ENCODE measurements around the gene FOXO6.

Gene FOXO6

GRCh38 chr1:41364442-41365319, 3.4 kb downstream of the FOXO6 start:
- H3K36me3 Mint-ChIP-seq (ENCODE audit: low read depth), result no peaks in the 10 kb centered on the region
- H3K27ac Mint-ChIP-seq, result no peak overlapping the region
- peaks cover 60% of the 10 kb centered on the region for H3K27me3 Mint-ChIP-seq (ENCODE audit: low read depth)
- H3K4me1 Mint-ChIP-seq (ENCODE audit: low read depth), result no peaks in the 10 kb centered on the region
- no peak overlapping the region for H3K4me3 Mint-ChIP-seq
- no peaks in the 10 kb centered on the region for H3K9me3 Mint-ChIP-seq

GRCh38 chr1:41365320-41365633, 4.0 kb downstream of the FOXO6 start:
- H3K4me3 Mint-ChIP-seq, result peak overlapping the region; percentile 2
- no peaks in the 10 kb centered on the region for H3K4me1 Mint-ChIP-seq (ENCODE audit: low read depth)
- no peaks in the 10 kb centered on the region for H3K9me3 Mint-ChIP-seq
- peaks cover 60% of the 10 kb centered on the region for H3K27me3 Mint-ChIP-seq (ENCODE audit: low read depth)
- H3K27ac Mint-ChIP-seq, result no peak overlapping the region
- H3K36me3 Mint-ChIP-seq (ENCODE audit: low read depth), result no peaks in the 10 kb centered on the region

DNA sequence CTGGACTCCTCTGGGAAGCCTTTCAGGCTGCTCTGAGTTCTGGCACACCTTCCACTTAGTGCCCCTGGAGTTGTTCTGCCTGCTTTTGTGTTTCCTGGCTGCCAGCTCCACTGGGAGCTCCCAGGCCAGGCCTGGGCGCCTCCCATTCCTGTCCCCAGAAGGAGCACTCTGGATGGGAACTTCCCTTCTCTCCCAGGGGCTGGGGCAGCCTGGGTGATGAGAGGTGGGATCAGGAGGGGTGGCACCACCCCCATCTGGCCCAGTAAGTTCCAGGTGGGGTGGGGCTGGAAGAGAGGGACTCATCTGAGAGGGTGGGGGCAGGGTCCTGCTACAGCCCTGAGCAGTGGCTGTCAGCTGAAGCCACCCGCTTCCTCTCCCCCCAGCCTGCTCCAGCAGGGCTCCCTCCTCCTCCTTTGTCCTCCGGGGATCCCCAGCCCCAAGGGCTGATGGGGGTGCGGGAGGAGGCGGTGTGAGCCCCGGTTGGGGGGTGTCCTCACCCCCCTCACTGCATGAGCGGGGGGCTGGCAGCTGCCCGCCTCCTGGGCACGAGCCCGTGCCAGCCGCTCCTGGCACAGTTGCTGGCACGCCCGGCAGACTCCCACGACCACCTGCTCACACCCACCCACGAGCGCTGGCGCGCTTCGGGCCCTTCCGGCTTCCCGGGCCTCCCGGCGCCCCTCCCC, 4.7 kb downstream of the FOXO6 start:
- Mint-ChIP-seq H3K27ac (no peak overlapping the region), H3K36me3 (ENCODE audit: low read depth) (no peaks in the 10 kb centered on the region), H3K9me3 (no peaks in the 10 kb centered on the region), H3K4me3 (no peak overlapping the region), H3K4me1 (ENCODE audit: low read depth) (no peaks in the 10 kb centered on the region), H3K27me3 (ENCODE audit: low read depth) (peaks cover 63% of the 10 kb centered on the region)

DNA sequence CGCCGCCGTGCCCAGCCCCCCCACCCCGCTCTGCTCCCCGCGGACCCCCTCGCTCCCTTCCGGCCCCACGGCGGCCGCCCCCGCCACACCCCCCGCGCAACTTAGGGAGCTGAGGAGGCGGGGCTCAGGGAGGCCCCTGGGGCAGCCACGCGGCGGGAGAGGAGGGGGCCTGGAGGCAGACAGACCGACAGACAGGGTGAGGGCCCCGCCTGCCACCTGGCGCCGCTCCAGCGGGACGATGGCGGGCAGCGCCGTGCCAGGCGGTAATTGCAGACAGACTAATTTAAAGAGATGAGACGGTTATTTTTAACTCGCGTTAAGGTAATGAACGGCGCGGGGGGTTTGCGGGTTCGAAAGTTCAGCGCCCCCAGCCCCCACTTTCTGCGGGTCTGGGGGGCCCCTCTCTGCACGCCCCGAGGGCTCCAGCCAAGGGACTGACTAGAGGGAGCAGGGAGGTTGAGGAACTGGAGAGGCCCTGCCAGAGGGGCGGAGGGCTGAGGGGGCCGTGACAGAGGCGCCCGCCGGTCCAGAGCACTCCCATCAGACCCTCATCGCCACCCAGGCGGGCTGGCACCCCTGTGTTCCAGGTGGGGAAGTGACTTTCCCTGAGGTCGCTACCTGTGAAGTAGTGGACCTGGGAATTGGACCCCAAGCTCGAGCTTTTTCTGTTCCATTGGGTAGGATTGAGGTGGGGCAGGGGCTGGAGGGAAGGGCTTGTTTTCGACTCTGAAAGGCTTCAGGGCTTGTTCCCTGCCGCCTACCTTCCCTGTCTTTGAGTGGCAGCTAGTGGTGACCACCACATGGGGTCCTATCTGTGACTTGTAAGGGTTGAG, 5.4 kb downstream of the FOXO6 start:
- Mint-ChIP-seq H3K36me3 (ENCODE audit: low read depth) (no peaks in the 10 kb centered on the region), H3K4me3 (no peak overlapping the region), H3K27me3 (ENCODE audit: low read depth) (peaks cover 64% of the 10 kb centered on the region), H3K4me1 (ENCODE audit: low read depth) (no peaks in the 10 kb centered on the region), H3K27ac (no peak overlapping the region), H3K9me3 (no peaks in the 10 kb centered on the region)

DNA sequence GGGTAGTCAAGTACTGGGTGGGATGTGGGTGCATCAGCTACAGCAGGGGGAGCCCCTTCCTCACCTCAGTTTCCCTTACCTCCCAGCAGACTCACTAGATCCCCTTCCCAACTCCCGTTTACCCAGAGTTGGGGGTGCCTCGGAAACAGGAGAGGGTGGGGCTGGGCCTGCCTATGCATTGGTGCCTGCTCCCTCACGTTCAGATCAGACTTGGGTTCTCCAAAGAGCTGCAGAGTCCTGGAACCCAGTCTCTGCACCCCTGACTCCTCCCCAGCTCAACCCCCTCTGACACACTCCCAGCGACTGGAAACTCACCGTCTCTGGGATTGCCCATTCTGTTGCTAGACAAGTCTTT, 6.0 kb downstream of the FOXO6 start:
- no peak overlapping the region for H3K27ac Mint-ChIP-seq
- no peaks in the 10 kb centered on the region for H3K9me3 Mint-ChIP-seq
- peaks cover 64% of the 10 kb centered on the region for H3K27me3 Mint-ChIP-seq (ENCODE audit: low read depth)
- no peaks in the 10 kb centered on the region for H3K4me1 Mint-ChIP-seq (ENCODE audit: low read depth)
- peak overlapping the region; percentile 35 for H3K4me3 Mint-ChIP-seq
- no peaks in the 10 kb centered on the region for H3K36me3 Mint-ChIP-seq (ENCODE audit: low read depth)

DNA sequence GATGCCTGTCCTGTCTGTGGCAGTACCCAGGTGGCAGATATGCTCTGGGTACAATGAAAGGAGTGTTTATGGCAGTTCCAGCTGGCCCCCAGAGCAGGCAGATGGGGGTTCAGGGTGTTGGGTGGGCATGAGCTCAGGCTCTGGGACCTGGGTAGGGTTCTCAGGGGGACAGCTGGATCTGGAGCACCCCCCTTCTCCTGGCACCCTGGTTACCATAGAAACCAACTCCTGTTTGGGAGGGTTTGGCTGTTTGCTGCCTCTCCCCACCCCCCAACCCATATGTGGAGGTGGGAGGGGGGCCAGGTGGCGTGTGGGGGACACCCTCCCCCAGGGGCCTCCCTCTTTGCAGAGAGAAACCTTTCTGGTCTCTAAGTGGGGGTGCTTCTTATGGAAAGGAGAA, 7.1 kb downstream of the FOXO6 start:
- Mint-ChIP-seq H3K4me3 (no peak overlapping the region), H3K27ac (no peak overlapping the region), H3K4me1 (ENCODE audit: low read depth) (no peaks in the 10 kb centered on the region), H3K9me3 (no peaks in the 10 kb centered on the region), H3K36me3 (ENCODE audit: low read depth) (no peaks in the 10 kb centered on the region), H3K27me3 (ENCODE audit: low read depth) (peaks cover 59% of the 10 kb centered on the region)

GRCh38 chr1:41368801-41369200, 7.6 kb downstream of the FOXO6 start:
- H3K36me3 Mint-ChIP-seq (ENCODE audit: low read depth), result no peaks in the 10 kb centered on the region
- no peaks in the 10 kb centered on the region for H3K4me1 Mint-ChIP-seq (ENCODE audit: low read depth)
- no peaks in the 10 kb centered on the region for H3K9me3 Mint-ChIP-seq
- H3K27ac Mint-ChIP-seq, result no peak overlapping the region
- no peak overlapping the region for H3K4me3 Mint-ChIP-seq
- peaks cover 54% of the 10 kb centered on the region for H3K27me3 Mint-ChIP-seq (ENCODE audit: low read depth)

GRCh38 chr1:41369531-41369930, 8.3 kb downstream of the FOXO6 start:
- Mint-ChIP-seq H3K4me1 (ENCODE audit: low read depth) (no peaks in the 10 kb centered on the region), H3K9me3 (no peaks in the 10 kb centered on the region), H3K36me3 (ENCODE audit: low read depth) (no peaks in the 10 kb centered on the region), H3K27me3 (ENCODE audit: low read depth) (peaks cover 50% of the 10 kb centered on the region), H3K4me3 (no peak overlapping the region), H3K27ac (no peak overlapping the region)

DNA sequence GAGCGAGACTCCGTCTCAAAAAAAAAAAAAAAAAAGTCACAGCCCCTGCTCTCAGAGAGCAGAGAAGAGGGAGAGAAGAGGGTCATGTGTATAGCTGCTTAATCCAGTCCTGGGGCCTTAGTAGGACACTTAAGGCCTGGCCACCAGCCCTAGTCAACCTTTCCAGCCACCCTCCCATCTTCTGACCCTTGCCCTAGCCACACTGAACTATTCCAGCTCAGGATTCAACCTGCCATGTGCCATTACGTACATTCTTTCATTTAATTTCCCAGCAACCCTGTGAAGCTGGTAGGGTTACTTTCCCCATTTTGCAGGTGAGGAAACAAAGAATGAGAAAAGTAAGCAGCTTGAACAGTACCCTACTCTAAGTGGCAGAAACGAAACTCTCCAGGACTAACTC, 9.0 kb downstream of the FOXO6 start:
- H3K4me1 Mint-ChIP-seq (ENCODE audit: low read depth), result no peaks in the 10 kb centered on the region
- no peak overlapping the region for H3K4me3 Mint-ChIP-seq
- H3K27ac Mint-ChIP-seq, result no peak overlapping the region
- H3K27me3 Mint-ChIP-seq (ENCODE audit: low read depth), result peaks cover 43% of the 10 kb centered on the region
- H3K9me3 Mint-ChIP-seq, result no peaks in the 10 kb centered on the region
- no peaks in the 10 kb centered on the region for H3K36me3 Mint-ChIP-seq (ENCODE audit: low read depth)

DNA sequence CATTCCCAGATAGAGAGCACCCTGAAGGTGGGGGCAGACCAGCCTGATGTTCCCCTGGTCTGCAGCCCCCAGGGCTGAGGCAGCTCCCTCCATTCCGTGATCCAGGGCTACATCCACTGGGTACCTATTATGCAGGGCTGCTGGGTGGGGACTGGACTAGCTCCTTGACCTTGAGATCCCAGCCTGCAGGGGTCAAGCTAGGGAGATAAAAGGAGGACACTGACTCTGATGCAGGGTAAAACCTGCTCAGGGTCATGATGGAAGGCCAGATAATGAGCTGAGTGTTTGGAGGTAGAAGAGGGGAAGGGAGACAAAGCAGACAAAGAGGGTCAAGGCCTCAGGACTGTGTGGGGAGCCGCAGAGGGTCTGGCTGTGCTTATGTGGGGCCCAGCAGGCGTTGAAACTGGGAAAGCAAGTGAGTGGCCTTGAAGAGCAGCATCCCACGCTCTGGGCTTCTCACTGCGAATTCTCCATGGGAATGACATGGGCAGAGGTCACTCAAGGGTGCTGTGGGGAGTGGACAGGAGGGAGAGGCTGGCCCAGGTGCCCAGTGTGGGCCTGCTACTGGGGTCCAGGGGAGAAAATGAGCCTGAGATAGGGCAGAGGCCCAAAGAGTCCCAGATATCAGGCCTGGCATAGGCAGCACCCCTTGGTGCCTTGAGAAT, 9.7 kb downstream of the FOXO6 start:
- peaks cover 42% of the 10 kb centered on the region for H3K27me3 Mint-ChIP-seq (ENCODE audit: low read depth)
- no peaks in the 10 kb centered on the region for H3K4me1 Mint-ChIP-seq (ENCODE audit: low read depth)
- no peak overlapping the region for H3K4me3 Mint-ChIP-seq
- H3K9me3 Mint-ChIP-seq, result no peaks in the 10 kb centered on the region
- H3K27ac Mint-ChIP-seq, result no peak overlapping the region
- H3K36me3 Mint-ChIP-seq (ENCODE audit: low read depth), result no peaks in the 10 kb centered on the region

- no peaks in the 10 kb centered on the region for H3K36me3 Mint-ChIP-seq (ENCODE audit: low read depth)
- no peak overlapping the region for H3K27ac Mint-ChIP-seq
- no peak overlapping the region for H3K4me3 Mint-ChIP-seq
- H3K27me3 Mint-ChIP-seq (ENCODE audit: low read depth), result peaks cover 43% of the 10 kb centered on the region
- no peaks in the 10 kb centered on the region for H3K9me3 Mint-ChIP-seq
- H3K4me1 Mint-ChIP-seq (ENCODE audit: low read depth), result no peaks in the 10 kb centered on the region
Measured at GRCh38 chr1:41371630-41372599, 10.7 kb downstream of the FOXO6 start.

- Mint-ChIP-seq H3K27ac (no peak overlapping the region), H3K27me3 (ENCODE audit: low read depth) (peaks cover 36% of the 10 kb centered on the region)
Measured at GRCh38 chr1:41372600-41372993, 11.4 kb downstream of the FOXO6 start.

DNA sequence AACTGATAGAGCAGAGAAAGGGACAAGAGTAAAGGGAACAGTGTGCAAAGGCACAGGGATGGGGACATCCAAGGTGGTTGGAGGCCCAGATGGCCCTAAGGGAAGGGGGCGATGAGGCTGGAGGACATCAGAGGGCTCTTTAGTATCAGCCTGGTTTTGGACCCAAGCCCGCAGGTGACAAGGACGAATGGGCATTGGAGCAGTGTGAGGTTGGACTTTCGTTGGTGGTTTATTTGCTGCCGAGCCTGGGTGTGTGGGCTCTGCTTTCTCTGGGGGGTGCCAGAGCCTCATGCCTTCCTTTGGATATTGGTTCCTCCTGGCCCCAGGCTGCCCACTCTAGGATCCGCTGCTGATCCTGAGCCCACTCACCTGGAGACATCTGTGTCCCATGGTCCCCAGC, 12.1 kb downstream of the FOXO6 start:
- Mint-ChIP-seq H3K27me3 (ENCODE audit: low read depth) (peaks cover 32% of the 10 kb centered on the region), H3K4me1 (ENCODE audit: low read depth) (no peaks in the 10 kb centered on the region), H3K4me3 (no peak overlapping the region), H3K36me3 (ENCODE audit: low read depth) (no peaks in the 10 kb centered on the region), H3K27ac (no peak overlapping the region), H3K9me3 (no peaks in the 10 kb centered on the region)

More at GRCh38 chr1:41372600-41372993, 11.4 kb downstream of the FOXO6 start:
- Mint-ChIP-seq H3K4me3 (no peak overlapping the region), H3K4me1 (ENCODE audit: low read depth) (no peaks in the 10 kb centered on the region), H3K9me3 (no peaks in the 10 kb centered on the region), H3K36me3 (ENCODE audit: low read depth) (no peaks in the 10 kb centered on the region)
